ENCODE measurements around the gene STC2.
A peak's percentile ranks its signal among the peaks of the same experiment; 100 is the strongest.

STC2 gene

GRCh38 chr5:173328844-173329490 lies 753 bp upstream of the STC2 start:
- no peak for DNase-seq

DNA sequence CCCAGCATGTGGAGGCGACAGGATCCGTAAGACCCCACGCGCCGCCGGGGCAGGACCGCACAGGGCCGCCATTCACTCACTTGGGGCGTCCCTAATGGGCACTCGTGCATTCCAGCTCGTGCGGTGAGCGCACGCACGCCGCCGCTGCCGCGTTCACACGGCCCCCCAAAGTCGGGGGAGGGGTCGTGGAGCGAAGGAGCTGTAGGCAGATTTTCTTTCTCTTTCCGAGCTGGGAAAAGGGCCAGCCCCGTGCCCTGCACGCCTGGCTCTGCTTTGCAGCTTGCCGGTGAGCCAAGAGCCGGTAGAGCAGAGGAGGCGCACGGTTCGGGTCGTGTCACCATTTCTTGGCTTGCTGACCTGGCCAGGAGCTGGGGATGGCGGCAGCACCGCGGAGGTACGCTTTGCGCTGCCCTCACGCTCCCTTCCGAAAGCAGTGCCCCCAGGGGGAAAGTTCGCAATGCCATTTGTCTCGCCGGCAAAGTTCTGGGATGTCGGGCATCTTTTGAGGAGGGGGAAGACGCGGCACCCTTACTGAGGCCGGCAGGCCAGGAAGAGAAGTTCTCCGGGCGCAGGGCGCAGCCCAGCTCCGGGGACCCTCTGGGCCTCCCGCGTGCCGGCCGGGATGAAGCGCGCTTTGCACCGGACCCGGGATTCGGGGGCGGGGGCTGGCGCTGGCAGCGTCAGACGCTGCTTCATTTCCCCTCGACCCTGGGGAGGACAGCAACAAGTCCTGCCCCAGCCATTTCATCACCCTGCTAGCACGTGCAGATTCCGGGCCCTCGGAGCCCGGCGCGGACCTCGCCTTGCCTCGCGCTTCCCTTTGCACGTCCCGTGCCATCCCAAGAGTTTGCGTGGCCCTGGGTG lies 898 bp downstream of the STC2 start:
- no peak for DNase-seq

GRCh38 chr5:173326501-173326960 lies 1.7 kb downstream of the STC2 start:
- no peak for DNase-seq

- no peak for DNase-seq
Observed at GRCh38 chr5:173325091-173325698, 3.0 kb downstream of the STC2 start.

GRCh38 chr5:173324115-173325001 lies 3.9 kb downstream of the STC2 start:
- DNase-seq: peak; percentile 70

- DNase-seq: no peak
Observed at GRCh38 chr5:173323799-173324114, 4.5 kb downstream of the STC2 start.

DNA sequence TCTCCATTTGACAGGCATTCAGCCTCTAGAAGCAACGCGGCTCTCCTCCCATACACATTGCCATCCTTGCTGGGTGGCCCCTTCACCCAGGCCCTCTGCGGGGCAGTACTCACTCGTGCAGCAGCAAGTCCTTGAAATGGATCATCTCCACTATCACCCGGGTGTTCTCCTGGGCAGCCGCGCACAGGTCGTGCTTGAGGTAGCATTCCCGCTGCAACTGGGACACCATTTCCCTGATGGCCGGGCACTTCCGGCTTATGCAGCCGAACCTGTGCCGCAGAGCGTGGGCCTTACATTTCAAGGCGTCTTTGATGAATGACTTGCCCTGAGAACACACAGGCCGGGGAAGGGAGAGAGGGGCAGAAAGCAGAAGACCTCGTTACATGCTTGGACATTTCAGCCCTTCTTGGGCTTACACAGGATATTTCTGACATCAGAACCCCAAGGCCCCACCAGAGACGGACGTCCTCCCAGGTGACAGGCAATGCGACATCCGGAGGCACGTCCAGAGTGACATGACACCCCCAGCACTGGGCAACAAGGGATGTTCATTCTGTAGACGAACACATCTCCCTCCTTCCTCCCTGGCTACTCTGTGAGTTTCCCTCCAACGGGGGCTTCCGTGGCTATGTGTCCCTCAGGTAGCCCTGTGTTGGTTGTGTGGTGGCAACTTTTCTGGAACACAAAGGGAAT lies 5.0 kb downstream of the STC2 start:
- no peak for DNase-seq

GRCh38 chr5:173321886-173322285 lies 6.3 kb downstream of the STC2 start:
- DNase-seq: no peak

DNA sequence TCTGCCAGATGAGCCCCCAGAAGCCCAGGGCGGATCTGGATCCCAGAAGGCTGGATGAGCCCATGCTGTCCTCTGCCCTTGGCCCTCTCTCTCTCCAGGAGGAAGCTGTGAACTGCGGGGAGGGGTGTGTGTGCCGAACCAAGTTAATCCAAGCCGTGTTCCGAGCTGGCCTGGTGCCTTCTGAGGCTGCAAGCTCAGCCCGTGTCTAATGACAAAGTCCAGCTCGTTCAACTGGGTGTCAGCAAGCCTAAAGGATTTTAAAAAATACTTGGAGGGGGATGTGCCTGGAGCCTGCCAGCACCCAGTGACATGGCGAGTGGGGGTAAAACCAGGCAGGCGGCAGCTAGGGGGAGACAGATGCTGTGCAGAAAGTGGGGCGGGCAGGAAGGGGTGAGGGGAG lies 8.0 kb downstream of the STC2 start:
- no peak for DNase-seq

DNA sequence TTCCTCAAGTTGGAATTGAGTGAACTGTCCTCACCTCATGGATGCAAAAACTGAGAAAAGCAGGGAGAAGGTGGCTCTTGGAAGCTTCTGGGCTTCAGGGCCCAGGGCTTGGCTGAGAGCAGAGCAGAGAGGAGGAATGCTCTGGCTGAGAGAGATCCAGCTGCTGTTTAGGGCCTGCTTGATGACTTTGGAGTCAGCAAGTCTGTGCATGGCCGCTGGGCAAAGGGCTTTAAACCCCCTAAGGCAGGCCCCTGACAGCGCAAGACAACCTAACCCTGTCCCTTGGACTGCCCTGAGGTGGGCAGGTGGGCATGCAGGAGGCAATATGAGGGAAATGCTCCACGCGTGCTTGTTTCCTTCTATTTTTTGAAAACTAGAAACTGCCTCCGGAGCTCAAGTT lies 8.6 kb downstream of the STC2 start:
- no peak for DNase-seq

DNA sequence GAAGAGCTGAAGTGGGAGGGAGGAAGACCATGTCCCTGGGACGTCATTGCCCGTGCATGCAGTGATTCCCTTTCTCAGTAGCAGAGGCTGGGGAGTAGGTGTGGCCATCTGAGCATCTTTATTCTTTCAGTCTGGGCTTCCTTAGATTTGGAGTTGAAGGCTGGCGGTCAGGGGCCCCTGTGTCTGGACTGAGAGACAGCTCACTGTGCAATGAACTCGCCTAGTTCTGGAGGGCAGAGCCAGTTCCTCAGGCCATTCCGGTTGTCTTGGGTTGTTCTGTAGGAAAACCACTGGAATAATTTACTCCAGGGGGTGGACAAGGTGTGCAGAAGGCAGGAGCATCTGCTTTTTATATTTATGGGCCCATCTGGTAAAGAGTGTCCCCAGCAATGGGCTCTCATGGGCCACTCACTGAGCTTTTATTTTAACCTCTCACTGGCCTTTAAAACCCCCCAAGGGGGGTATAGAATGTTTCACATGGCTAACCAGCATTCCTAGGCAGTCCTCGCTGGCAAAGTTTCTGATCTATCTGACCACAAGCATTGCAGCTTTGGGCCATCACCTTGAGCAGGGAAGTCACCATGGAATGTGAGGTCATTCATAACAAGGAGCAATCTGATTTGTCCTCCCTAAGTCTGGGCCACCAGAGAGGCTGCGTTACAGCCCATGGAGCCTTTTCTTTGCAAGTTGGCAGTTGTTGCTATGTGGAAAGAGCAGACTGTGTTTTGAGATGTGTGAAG lies 9.2 kb downstream of the STC2 start:
- no peak for DNase-seq

DNA sequence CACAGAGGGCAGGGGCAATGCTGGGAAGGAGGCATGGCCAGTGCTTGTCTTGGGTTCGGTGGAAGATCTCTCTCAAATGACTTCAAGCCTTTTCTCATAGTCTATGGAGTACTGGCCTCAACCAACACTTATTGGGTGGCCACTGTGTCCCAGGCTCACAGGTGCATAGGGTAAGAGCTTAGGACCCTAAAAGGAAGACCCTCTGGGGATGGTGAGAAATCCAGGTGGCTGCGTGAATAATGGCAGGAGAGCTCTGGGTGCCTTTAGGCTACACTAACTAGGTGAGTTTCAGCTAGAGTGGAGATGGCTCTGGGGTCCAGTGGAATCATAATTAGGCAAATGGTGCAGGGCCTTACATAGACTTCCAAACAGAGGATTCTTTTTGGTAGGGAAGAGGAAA lies 9.9 kb downstream of the STC2 start:
- no peak for DNase-seq

DNA sequence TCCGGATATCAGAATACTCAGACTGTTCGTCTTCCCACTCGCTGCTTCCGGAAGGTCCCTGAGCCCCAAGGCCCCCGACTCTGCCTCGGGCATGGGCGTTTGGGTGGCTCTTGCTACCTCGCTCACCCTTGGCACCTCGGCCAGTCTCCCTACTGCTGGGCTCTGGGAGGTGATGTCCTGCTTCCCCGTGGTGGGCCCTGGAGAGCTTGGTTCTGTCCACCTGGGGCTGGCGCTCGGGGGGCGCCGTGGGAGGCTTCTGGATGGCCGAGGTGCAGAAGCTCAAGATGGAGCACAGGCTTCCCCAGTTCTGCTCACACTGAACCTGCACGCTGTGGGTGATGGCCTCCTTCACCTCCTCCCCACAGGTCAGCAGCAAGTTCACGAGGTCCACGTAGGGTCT lies 10.4 kb downstream of the STC2 start:
- DNase-seq: no peak

DNA sequence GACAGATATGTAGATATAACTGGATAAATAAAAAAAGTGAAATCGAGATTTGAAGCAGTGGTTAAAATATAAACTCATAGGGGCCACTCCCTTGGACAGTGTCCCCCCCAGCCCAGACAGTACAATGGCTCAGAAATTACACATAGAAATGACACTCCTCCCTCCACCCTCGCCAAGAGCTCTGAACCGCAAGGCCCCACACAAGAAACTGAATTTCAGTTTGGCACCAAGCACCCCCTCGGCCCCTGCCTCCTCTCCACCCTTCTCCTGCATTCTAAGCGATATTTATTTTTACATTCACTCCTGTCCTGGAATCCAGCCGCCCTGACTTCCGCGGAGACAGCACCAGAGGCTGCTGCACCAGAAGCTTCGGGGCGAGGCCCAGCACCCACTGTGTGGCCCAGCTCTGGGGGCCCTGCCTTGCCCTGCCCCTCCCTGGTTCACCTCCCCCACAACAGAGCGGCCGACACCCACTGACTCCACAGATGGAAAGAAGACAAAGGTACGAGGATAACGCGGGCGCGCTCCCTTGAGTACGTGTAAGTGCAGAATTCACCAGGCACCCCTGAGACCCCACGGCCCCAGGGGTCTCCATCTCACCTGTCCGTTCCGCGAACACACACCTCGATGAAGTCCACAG lies 11.0 kb downstream of the STC2 start:
- DNase-seq: no peak

DNA sequence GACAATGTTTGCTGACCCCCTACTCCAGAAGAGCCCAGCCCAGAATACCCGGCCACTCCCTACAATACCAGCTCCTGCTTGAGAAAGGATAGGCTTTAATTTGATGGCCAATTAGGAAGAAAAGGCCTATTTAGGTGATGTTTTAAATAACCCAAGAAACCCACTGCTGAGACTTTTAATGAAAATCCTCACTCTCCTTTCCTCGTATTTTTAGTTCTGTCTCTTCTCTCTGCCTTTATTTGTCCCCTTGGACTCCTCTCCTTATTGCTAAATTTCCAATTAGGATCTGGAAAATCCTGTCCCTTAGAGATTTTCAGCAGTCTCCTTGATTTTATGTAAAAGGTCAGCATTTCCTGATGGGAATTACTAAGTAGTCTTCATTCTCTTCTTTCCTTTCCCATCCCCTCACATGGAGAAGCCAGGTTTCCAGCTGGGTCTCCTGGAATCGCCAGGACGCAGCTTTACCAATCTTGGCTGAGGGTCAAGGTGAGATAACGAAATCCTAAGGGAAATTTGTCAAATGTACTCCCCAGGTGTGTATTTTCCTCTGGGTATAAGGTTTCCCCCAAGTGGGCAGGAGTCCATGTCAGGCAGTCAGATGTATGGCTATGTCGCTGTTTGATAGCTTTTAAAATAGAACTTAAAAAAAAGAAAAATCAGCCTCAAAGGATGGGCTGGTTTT lies 11.7 kb downstream of the STC2 start:
- DNase-seq: no peak

GRCh38 chr5:173315495-173316338 lies 12.5 kb downstream of the STC2 start:
- DNase-seq: peak; percentile 42

DNA sequence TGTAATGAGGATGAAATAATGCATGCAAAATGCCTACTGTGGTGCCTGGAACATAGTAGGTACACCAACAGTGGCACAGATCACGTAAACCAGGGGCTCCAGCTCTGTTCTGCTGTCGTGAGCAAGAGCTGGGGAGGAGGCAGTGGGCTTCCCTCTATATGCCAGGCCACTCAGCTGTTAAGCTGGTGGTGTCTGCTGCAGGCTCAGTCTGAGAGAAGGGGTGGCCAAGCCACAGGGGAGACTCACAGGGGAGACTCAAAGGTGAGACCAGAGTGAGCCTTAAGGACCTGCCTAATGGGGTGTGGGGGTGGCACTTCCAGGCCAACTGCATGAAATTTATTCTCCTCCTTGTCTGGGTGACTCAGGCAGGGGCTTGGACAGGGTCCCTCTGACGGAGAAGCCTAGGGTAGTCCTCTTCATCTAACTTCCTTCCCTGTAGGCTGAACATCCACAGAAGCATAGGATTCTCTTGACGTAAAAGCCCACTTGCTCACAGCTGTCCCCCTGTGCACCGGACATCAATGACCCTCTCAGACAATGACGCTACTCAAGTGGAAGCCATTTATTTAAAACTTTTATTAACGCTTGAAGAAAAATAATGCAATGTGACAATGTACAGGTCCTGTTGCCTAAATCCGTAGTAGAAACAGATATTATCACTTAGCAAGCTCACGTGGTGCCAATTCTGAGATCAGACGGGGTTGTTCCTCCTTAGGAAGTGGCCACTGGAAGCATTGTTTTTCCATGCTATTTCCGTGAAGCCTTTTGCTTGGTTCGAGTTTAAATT lies 13.9 kb downstream of the STC2 start:
- no peak for DNase-seq

DNA sequence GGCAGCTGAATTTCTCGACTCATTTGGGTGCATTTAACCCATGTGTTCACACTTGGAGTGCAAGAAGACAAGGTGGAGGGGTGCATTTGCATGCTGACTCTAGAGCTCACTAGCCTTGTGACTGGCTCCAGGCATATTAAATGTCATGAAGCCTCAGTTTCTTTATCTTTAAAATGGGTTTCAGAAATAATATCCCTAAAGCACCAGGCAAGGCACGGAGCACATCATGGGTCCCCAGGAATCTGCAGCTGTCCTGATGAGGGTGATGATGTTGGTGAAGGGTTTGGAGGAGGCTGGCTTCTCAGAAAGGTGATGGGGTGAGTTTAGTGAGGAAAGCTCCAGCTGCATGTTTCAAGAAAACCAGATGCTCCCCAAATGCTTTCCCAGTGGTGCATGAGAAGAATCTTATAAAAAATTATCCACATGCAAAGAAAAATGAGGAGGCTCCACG lies 14.8 kb downstream of the STC2 start:
- DNase-seq: no peak

DNA sequence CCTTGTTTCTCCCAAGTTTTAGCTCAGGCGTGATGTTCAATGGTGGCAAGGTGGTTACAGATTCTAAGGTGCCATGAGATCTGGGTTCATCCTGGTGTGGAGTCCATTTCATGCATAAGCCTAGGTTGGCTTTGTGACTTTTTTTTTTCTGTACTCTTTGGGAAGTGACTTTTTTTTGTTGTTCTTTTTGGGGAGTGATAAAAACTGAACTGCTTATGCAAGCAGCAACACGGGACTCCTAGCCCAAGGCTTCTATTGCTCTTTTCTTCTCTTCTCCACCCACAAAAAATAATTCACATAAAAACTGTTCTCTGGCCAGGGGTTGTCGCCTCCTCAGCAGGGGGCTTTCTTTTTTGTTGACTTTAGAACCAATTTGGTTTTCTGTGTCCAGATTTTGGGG lies 15.4 kb downstream of the STC2 start:
- no peak for DNase-seq

Measured in midbrain (tissue), 1 donor.